NCI-H526 treated with DMSO at 0.1 percent for 48 hours (cell line): ENCODE data around the gene FAM3C.

Source experiments
- DNase-seq: peaks from one replicate; lab custom pipeline; 2025; lab: John Stamatoyannopoulos, UW

Gene FAM3C

GRCh38 chr7:121379930-121380329 is 16.2 kb downstream of the FAM3C start:
- DNase-seq, result no peak

GRCh38 chr7:121376979-121377378 is 19.1 kb downstream of the FAM3C start:
- DNase-seq, result no peak

- no peak for DNase-seq
These were observed 22.9 kb downstream of the FAM3C start for GRCh38 chr7:121373177-121373576.

GRCh38 chr7:121372376-121373010 is 23.6 kb downstream of the FAM3C start:
- no peak for DNase-seq

- no peak for DNase-seq
These were observed 24.2 kb downstream of the FAM3C start for GRCh38 chr7:121371883-121372282.

GRCh38 chr7:121371367-121371766 is 24.7 kb downstream of the FAM3C start:
- no peak for DNase-seq

GRCh38 chr7:121369462-121369861 is 26.6 kb downstream of the FAM3C start:
- no peak for DNase-seq

- peak; percentile 45 for DNase-seq
These were observed 29.2 kb downstream of the FAM3C start for GRCh38 chr7:121366852-121367431.

- no peak for DNase-seq
These were observed 35.5 kb downstream of the FAM3C start for GRCh38 chr7:121360564-121360963.

- no peak for DNase-seq
These were observed 40.5 kb downstream of the FAM3C start for GRCh38 chr7:121355574-121355973.

GRCh38 chr7:121352323-121352722 is 43.8 kb downstream of the FAM3C start:
- DNase-seq, result no peak

GRCh38 chr7:121351682-121352081 is 44.4 kb downstream of the FAM3C start:
- no peak for DNase-seq

GRCh38 chr7:121344497-121344896 is 51.6 kb downstream of the FAM3C start:
- no peak for DNase-seq

- DNase-seq, result no peak
These were observed 52.0 kb downstream of the FAM3C start for GRCh38 chr7:121344093-121344492.

GRCh38 chr7:121343302-121343701 is 52.8 kb downstream of the FAM3C start:
- no peak for DNase-seq

GRCh38 chr7:121342631-121343030 is 53.5 kb downstream of the FAM3C start:
- DNase-seq, result no peak

- DNase-seq, result no peak
These were observed 54.2 kb downstream of the FAM3C start for GRCh38 chr7:121341933-121342332.

GRCh38 chr7:121339082-121339481 is 57.0 kb downstream of the FAM3C start:
- no peak for DNase-seq

- peak; percentile 17 for DNase-seq
These were observed 58.7 kb downstream of the FAM3C start for GRCh38 chr7:121337398-121337797.

GRCh38 chr7:121336579-121336978 is 59.5 kb downstream of the FAM3C start:
- no peak for DNase-seq

- DNase-seq, result no peak
These were observed 61.0 kb downstream of the FAM3C start for GRCh38 chr7:121334875-121335648.

- DNase-seq, result no peak
These were observed 61.7 kb downstream of the FAM3C start for GRCh38 chr7:121334376-121334775.

GRCh38 chr7:121331574-121331973 is 64.5 kb downstream of the FAM3C start:
- DNase-seq, result no peak
